HuH-7 (cell line): ENCODE results near the gene TRIM59.
"Not testable (repeated sequence)": the region's sequence is repeated elsewhere in the genome, so short reads cannot be mapped to it uniquely, and the experiment has no call there.

Experiments
- DNase-seq: peaks from one replicate; pipeline ENCODE4 v3.0.0; 2011; ENCODE audit warnings: low spot score

TRIM59 gene

DNA sequence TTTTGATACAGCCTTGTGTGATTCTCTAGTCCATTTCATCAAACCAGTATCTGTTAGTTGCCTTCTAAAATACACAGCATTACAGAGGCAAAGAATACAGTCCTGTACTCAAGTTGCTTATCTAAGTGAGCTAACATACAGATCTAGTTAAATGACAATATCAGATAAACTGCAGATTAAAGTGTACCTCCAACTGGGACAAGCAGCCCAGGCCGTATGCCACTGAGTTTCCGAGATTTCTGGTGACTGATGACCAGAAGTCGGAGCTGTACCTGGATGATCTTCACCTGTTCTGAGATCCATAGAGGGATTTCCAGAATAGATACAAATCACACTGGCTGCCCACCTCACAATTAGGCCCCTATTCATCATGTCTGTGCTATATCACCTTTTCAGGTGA is 6.3 kb upstream of the TRIM59 start:
- DNase-seq, result no peak

DNA sequence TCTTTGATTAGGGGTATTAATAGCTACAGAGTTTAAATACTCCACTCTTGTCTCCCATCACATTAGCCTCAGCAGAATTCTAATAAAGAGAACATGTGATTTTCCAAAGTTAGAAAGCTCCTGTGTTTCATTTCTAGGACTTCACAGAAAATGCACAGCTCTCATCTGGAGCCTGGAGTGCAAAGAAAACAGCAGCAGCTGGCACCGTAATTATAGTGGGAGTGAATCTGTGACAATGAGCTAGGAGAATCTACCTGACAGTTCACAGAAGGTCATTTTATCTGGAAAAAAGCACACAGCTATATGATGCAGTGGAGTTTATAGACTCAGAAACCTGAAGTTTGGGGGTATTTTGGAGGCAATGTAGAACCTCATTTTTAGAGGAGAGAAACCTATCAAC is 5.4 kb upstream of the TRIM59 start:
- no peak for DNase-seq

DNA sequence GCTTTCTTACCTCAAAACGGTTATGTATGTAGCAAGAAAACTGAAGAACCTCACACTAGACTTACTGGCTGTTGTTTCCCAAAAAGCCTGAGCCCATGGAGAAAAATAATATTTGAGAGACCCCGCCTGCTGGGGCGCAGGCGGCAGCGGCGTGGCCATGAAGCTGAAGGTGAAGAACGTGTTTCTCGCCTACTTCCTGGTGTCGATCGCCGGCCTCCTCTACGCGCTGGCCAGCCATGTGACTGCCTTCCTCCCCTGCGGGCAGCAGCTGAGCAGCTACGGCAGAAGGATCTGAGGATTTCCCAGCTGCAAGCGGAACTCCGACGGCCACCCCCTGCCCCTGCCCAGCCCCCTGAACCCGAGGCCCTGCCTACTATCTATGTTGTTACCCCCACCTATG is 2.7 kb upstream of the TRIM59 start:
- DNase-seq, result not testable (repeated sequence)

DNA sequence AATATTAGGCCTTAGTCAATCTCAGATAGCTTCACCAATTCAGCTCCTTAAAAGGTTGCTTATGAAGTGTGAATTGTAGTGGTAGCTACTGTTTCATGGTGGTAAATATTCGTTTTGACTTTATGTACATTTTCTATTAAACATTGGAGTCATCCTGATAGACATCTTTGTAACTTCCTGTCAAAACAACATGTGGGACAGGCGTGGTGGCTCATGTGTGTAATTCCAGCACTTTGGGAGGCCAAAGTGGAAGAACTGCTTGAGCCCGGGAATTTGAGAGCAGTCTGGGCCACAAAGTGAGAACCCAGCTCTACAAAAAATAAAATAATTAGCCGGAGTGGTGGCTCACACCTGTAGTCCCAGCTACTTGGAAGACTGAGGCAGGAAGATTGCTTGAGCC is 2.0 kb upstream of the TRIM59 start:
- DNase-seq, result no peak

DNA sequence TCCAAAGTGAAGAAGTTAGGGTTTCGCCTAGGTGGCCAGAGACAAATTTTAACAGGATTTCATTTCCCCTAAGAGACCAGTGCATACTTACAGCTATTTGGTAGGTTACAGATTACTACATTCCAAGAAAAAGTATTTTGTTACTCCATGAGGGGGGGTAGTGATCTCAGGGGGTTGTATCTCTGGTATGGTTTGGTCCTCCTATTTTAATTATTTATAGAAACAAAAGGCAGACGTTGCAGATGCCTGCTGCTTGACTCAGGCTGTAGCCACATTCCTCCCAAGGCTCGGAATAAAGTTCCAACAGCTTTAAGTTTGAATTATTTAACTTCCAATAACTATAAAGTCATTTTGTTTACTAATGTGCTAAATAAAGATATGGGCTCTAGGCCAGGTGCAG is 1.3 kb upstream of the TRIM59 start:
- no peak for DNase-seq

DNA sequence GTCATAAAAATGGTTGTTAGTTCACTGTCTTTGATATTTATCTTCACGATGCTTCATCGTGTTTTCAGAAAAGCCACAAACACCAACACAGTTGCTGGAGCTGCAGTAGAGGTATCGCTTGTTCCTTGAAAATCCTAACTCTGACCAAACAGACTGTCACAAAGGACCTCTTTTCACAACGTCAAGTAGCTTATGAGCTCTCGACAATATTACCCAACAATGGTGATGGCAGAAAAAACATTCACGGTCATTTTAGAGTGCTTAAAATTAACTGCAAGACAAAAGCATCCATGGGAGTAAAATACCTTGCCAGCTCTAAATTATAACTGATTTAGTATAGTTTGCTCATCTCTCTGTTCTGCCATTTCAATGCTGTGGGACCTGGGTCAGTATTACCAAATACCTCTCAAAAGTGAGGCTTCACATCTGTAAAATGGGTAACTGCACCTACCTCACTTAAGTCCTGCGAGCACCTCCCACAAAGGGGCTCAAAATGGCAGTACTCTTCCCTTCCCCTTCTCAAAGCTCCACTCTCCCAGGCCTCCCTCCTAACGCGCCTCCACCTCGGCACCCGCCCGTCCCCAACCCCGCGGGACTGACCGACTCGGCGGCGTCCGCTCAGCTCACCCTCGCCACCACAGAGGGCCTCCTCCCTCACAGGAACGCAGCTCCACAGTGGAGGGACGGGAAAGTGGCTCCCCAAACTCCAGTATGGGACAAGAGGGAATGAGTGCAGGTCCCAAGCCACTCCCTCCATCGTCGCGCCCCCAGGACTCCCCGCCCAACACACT is 546 bp downstream of the TRIM59 start:
- no peak for DNase-seq

DNA sequence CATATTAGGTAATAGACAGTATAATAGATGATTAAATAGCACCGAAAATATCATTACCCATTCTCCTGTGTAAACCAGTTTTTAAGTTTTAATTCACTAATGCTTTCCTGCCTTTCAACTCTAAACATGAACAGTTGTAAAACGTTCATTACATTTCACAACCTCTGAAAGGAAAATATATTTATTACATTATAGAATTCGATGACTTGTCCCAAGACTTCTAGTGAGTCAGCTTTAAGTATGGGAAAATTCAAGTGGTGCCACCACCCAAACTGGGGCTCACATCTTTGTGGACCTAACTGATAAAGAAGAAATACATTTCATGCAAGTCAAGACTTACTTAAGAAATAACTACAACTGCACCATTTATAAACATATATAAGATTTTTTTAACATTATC is 2.0 kb downstream of the TRIM59 start:
- DNase-seq, result no peak

DNA sequence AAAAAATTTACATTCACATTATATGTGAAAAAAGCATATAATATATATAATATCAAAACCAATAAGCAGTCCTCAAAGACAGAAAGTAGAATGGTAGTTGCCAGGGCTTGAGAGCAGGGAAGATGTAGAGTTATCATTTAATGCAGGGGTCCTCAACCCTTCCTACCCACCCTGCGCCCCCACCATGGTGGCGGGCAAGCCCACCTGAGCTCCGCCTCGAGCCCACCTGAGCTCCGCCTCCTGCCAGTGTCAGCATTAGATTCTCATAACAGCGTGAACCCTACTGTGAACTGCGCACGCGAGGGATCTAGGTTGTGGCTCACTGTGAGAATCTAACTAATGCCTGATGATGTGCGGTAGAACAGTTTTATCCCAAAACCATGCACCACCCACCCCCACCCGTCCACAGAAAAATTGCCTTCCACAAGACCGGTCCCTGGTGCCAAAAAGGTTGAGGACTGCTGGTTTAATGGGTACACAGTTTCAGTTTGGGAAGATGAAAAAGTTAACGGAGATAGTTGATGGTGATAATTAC is 3.0 kb downstream of the TRIM59 start:
- DNase-seq, result no peak

DNA sequence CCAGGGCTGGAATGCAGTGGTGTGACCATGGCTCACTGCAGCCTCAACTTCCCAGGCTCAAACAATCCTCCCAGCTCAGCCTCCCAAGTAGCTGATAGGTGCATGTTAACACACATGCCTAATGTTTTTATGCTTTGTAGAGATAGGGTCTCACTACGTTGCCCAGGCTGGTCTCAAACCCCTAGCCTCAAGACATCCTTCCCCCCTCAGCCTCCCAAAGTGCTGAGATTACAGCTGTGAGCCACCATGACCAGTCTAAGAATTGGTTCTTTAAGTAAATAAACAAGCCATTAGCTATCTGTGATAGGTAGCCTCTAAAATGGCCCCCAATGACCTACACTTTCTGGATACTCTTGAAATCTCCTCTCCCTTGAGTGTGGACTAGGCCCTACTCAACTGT is 3.7 kb downstream of the TRIM59 start:
- DNase-seq, result no peak

DNA sequence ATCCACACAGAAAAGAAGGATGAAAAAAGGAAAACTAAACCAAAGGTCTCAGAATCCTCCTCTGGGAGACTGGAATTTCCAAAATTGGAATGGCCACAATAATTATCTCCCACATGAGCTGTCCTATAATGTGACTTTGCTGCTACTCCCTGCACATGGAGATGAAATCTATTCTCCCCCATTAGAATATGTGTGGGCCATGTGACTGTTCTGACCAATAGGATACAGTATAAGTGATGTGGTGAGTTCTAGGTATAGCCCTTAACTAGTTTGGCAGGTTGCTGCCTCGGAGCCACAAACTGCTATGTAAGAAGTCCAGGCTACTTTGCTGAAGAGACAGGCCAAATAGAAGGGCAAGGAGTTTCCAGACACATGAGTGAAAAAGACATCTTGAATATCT is 5.2 kb downstream of the TRIM59 start:
- DNase-seq, result no peak

DNA sequence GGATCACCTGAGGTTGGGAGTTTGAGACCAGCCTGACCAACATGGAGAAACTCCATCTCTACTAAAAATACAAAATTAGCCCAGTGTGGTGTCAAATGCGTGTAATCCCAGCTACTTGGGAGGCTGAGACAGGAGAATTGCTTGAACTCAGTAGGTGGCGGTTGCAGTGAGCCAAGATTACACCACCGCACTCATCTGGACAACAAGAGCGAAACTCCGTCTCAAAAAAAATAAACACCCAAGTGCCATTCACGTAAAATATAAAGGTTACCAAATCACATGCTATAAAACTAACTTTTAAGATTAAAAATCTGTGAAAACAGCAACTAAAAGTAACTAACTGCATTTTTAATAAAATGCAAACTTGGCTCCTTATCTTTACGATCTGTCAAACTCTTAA is 8.9 kb downstream of the TRIM59 start:
- DNase-seq, result no peak

DNA sequence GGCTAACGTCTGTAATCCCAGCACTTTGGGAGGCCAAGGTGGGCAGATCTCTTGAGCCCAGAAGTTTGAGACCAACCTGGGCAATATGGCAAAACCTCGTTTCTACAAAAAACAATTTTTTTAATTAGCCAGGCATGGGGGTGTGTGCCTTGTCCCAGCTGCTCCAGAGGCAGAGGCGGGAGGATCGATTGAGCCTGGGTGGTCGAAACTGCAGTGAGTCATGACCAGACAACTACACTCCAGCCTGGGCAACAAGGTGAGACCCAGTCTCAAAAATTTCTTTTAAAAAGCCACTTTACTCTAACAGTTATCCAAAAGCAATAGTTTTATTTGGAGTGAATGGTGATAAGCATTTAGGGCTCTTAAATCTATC is 12.5 kb downstream of the TRIM59 start:
- no peak for DNase-seq

DNA sequence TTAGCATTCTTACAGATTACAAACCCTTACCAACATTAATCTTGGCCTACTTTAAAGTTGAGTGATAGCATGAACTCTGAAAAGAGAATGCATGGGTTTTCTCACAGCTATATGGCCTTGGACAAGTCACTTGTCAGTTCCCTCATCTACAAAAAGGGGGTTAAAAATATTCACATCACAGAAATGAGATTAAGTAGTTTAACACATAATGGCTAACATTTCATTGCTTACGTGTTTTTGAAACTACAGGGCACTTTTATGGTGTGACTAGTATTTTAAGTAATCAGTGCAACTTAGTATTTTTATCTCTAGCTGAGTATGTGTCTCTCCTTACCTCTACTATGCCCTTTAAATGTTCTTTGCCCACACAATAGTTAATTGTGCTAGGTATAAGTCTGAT is 13.8 kb downstream of the TRIM59 start:
- no peak for DNase-seq

DNA sequence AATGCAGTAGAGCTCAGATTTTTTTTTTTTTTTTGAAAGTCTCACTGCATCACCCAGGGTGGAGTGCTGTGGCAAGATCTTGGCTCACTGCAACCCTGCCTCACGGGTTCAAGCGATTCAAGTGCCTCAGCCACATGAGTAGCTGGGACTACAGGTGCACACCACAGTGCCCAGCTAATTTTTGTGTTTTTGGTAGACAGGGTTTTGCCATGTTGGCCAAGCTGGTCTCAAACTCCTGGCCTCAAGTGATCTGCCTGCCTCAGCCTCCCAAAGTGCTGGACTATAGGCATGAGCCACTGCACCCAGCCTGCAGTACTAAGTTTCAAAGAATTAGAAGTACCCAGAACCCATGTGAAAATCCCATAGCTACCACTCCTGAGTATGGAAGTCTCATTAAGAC is 14.5 kb downstream of the TRIM59 start:
- no peak for DNase-seq

DNA sequence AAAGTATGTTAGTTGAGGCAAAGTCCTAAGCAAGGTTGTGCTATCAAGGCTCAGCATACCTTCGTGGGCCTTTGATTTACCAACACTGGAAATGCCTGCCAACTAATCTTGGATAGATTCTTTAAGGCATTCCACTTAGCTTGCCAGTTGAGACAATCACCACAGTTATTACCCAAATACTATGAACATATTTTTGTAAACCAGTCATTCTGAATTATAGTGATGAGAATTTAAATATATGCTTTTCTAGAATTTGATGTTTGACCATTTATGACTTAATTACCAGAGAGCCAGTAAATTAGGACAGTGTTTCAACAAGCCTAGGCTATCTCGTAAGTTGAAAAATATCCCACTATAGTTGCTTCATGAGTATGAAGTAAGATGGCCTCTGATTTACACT is 15.5 kb downstream of the TRIM59 start:
- DNase-seq, result no peak

DNA sequence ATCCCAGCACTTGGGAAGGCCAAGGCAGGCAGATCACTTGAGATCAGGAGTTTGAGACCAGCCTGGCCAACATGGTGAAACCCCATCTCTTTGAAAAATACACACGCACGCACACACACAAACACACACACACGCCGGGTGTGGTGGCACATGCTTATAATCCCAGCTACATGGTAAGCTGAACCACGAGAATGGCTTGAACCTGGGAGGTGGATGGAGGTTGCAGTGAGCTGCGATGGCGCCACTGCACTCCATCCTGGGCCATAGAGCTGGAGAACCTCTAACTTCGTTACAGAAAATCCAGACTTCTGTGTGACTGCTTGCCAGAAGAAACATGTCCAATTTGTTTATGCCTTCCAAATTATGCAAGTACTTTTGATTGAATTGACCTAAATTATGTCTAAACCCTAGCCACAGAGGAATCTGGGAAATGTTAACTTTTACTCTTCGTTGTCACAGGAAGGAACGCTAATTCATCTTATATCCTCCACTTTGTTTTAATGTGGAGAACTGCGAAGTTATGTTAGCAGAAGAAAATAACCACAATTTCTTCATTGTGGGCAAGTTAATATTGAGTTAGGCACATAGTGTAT is 21.7 kb downstream of the TRIM59 start:
- no peak for DNase-seq

DNA sequence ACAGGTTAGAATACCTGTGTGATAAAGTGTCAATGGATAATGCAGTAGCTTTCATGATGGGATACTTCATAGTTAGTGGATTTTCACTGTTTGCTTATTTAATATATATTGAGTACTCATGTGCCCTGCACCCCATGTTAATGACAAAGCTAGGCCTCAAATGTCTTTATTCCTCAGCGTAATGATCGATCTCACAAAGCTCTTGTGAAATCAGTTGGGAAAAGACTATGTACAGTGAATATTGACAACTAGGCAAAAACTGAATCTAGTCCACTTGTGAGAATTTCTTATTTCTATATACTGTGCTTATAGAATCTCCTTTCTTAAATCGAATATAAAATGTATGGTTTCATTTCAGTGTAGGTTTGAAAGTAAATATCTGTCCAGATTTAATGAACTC is 32.3 kb downstream of the TRIM59 start:
- DNase-seq, result no peak

DNA sequence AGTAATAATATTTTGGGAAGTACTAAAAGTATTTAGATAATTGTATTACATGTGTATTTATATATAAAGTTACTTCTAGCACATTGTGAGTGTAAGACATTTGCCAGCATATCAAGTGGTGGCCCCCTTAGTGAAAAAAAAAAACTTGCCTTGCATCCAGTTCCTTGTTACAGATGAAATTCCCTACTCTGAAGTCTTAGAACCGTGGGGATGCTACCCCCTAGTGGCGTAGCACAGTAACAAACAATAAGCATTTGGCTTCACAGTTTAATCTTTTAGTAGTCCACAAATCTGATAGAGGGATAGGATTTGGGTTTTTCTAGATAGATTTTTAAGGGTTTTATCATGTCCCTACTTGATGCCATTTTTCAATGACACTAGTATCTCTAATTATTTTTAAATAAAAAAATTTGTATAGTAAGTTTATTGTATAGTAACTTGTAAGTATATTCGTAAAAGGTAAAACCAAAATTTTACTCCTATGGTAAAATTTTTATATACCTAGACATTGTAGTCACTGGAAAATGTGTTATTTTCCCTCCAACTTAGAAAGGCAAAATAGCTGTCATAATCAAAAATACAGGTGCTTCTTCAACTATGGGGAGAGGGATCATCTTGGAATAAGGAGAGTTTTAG is 35.9 kb downstream of the TRIM59 start:
- peak; percentile 12 for DNase-seq

DNA sequence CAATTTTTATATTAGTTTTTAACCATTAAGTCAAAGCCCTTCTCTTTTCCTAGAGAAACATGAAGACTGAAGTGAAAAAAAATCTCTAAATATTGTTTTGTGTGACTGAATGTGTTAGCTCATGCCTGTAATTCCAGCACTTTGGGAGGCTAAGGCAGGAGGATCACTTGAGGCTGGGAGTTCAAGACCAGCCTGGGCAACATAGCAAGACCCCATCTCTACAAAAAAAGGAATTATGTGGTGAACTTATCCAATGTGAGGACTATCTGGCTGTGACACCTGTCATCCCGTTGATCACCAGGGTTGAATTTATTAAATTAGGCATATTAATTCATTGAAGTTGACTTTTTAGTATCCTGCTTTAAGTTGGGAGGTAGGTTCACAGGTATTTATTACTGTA is 37.1 kb downstream of the TRIM59 start:
- no peak for DNase-seq

DNA sequence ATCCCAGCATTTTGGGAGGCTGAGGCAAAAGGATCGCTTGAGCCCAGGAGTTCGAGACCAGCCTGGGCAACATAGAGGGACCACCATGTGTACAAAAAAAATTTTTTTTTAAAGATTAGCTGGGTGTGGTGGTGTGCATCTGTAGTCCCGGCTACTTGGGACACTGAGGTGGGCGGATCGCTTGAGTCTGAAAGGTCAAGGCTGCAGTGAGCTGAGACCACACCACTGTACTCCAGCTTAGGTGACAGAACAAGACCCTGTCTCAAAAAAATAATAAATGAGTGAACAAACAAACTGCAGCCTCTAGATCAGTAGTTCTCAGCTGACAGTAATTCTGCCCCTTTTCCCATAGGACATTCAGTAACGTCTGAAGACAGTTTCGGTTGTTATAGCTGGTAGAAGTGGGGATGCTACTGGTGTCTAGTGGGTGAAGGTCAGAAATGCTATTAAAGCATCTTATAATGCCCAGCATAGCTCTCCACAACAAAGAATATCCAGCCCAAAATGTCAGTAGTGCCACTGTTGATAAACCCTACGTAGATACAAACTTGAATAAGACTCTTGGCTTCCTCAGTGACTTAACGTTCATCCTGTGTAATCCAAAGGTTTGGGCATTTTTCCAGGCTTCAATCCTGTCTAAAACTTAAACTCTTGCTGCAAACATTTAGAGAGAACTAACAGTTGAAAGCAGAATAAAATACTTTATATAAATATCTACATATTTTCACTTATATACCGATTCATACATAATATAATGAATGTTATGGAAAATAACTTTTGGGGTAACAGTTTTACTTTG is 39.6 kb downstream of the TRIM59 start:
- DNase-seq, result no peak

DNA sequence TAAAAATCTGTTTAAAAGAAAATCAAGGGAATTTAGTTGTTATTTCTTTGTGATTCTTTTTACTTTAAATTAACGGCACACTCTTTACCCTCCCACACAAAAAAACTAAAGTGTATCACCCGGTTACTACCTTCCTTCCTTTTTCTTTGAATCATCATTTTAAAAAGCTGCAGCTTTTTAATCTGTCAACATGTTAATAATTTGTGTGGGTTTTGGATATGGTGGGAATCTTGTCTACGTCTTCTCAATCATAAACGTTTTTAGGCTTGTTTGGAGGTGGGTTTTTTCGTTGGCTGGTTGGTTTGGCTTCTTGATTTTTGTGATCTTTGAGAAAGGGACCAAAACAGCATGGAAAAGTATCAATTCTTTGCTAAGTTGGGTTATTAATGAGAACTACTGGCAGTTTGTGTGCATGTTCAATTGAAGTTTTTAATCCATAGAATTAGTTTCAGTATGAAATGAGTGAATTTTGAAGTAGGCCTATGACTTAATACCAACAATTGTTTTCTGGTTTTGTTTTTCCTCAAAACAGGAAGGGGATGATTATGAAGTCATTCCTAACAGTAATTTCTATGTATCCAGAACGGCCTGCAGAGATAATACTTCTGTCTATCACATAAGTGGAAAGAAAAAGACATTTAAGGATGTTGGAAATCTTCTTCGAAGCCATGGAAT is 45.7 kb downstream of the TRIM59 start:
- no peak for DNase-seq

DNA sequence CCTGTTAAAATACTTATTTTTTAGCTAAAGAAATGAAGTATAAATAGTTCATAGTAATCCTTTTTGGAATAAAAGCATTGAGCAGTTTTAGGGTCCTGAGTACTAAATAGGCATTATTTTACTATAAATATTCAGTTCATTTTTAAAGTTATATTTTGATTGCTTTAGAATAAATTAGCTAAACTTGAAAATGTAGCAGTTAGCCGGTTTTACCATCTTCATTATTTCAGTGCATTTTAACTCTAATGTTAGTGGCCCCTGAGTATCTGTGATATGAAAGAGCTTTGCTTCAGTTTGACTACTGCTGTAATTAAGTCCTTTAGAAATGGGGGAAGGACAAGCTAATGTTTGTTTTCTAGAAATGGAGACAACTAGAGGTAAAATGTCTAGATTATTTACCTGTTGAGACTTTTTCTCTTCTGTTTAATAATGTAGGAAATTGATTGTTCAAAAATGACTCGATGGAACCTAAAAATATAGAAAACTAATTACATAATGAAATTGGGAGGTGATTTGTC is 46.5 kb downstream of the TRIM59 start:
- DNase-seq, result no peak
